Brain microvascular endothelial cell (primary cell): ENCODE measurements around the gene DLX4.

Experiments
- DNase-seq: peaks from one replicate; pipeline ENCODE4 v3.0.0-alpha.2; 2020
- H3K27ac ChIP-seq: fragments of 250-450 bp; sonication (Bioruptor Pico); 2 replicates; pipeline ENCODE4 v1.5.1; 2020; ENCODE audit warnings: mild to moderate bottlenecking, moderate library complexity
- H3K27me3 ChIP-seq: fragments of 250-450 bp; sonication (Bioruptor Pico); replicated peaks from 2 replicates; pipeline ENCODE4 v1.5.1; 2020; ENCODE audit warnings: mild to moderate bottlenecking
- H3K36me3 ChIP-seq: fragments of 250-450 bp; sonication (Bioruptor Pico); replicated peaks from 2 replicates; pipeline ENCODE4 v1.5.1; 2020; ENCODE audit warnings: mild to moderate bottlenecking
- H3K4me3 ChIP-seq: 2 replicates; pipeline ENCODE4 v1.5.1; 2011; ENCODE audit warnings: low read depth, mild to moderate bottlenecking, control low read depth, low read length, moderate library complexity
- CTCF ChIP-seq: IDR thresholded peaks from 2 replicates; pipeline ENCODE4 v1.5.1; 2011; ENCODE audit warnings: low read depth, mild to moderate bottlenecking, moderate library complexity, low read length, control low read depth, inconsistent platforms; ENCODE audit errors: missing control alignments
- in situ Hi-C: cut with HindIII; loops from 2 replicates; pipeline ENCODE4 v1.10.0; 2017; ENCODE audit warnings: low sequenced_read_pairs, low pct_ligation_motif_present

DLX4 gene

GRCh38 chr17:49956780-49957179 lies 12.2 kb upstream of the DLX4 start:
- DNase-seq: no peak
- no peak overlapping the region for H3K4me3 ChIP-seq
- in situ Hi-C loops: no loop called here
- H3K27me3 ChIP-seq: peaks cover 5% of the 10 kb centered on the region
- no peaks in the 10 kb centered on the region for H3K36me3 ChIP-seq
- TF ChIP-seq CTCF: no peak
- no peak overlapping the region for H3K27ac ChIP-seq

DNA sequence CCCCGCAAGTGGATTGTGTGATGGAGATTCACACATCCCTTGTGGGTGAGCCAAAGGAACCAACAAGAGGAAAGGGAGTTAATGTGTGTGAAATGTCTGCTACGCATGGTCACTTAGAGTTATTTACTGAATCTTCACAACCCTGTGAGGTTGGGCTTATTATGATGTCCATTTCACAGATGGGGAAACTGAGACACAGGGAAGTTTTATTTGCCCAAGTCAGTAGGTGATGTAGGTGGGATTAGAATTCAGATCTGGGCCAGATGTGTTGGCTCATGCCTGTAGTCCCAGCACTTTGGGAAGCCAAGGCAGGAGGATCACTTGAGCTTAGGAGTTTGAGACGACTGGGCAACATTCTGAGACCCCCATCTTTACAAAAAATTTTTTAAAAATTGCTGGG lies 11.6 kb upstream of the DLX4 start:
- no peak overlapping the region for H3K4me3 ChIP-seq
- H3K27ac ChIP-seq: no peak overlapping the region
- peaks cover 8% of the 10 kb centered on the region for H3K27me3 ChIP-seq
- DNase-seq: no peak
- no peak for TF ChIP-seq CTCF
- in situ Hi-C loops: no loop called here
- H3K36me3 ChIP-seq: no peaks in the 10 kb centered on the region

GRCh38 chr17:49958723-49959122 lies 10.3 kb upstream of the DLX4 start:
- no peak for TF ChIP-seq CTCF
- DNase-seq: no peak
- no peak overlapping the region for H3K27ac ChIP-seq
- in situ Hi-C loops: no loop called here
- no peaks in the 10 kb centered on the region for H3K36me3 ChIP-seq
- H3K4me3 ChIP-seq: no peak overlapping the region
- peaks cover 22% of the 10 kb centered on the region for H3K27me3 ChIP-seq

DNA sequence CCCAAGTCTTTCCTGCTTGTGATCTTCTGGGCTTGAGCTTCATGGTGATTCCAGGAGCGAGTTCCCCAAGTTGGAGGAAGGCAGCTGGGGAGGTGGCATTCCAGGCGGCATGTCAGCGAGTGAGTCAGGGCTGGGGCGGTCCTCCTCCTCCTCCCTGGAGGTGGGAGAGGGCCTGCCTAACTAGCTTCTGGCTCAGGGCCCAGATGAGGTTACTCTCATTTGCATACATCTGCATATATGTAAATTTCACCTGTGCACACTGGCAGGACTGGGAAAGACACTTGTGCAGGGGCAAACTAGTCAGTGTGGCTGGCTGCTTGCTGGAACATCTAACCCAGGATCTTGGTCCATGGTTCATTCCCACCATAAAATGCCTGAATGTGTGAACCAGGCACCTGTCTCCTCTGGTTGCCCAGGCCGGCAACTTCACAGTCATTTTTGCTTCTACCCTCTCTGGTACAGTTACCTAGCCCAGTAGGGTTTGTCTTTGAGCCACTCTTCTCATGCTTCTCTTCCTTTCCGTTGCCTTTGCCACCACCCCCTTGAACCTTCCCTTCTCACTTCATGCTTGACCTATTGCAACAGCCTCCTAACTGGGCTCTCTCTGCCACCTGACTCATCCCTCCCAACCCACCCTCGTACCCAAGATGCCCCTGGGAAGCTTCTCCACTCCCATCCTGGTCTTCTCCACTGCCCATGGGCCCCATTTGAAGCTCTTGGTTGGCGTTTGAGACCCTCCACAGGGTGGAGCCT lies 9.6 kb upstream of the DLX4 start:
- DNase-seq: no peak
- H3K36me3 ChIP-seq: no peaks in the 10 kb centered on the region
- no peak for TF ChIP-seq CTCF
- H3K4me3 ChIP-seq: no peak overlapping the region
- peaks cover 28% of the 10 kb centered on the region for H3K27me3 ChIP-seq
- H3K27ac ChIP-seq: no peak overlapping the region
- in situ Hi-C loops: no loop called here

GRCh38 chr17:49962599-49963308 lies 6.2 kb upstream of the DLX4 start:
- no peak for TF ChIP-seq CTCF
- in situ Hi-C loops: no loop called here

More at GRCh38 chr17:49962599-49963308, 6.2 kb upstream of the DLX4 start:
- H3K36me3 ChIP-seq: no peaks in the 10 kb centered on the region
- H3K4me3 ChIP-seq: no peak overlapping the region
- peaks cover 62% of the 10 kb centered on the region for H3K27me3 ChIP-seq
- H3K27ac ChIP-seq: no peak overlapping the region
- no peak for DNase-seq
